CD14-positive monocyte (primary cell): ENCODE results near the gene SSR4. TPM values are rescaled to one million over a fixed set of nuclear protein-coding genes. Genes with fewer than 3 reads are reported as not detected.

Experiments
- DNase-seq, 3 donors: peaks; one replicate each; pipeline ENCODE4 v3.0.0-alpha.2; 2011 to 2022
- H2AFZ ChIP-seq: 2 replicates; pipeline ENCODE4 v1.6.0; 2012; ENCODE audit warnings: mild to moderate bottlenecking, low read depth, low read length, inconsistent platforms; ENCODE audit not compliant: insufficient read depth, poor library complexity, severe bottlenecking
- H3K27ac ChIP-seq, 2 donors: 1 replicate in 1 of 2; 2 replicates in 1 of 2; pipeline ENCODE4 v1.5.1; 2012 to 2013; ENCODE audit warnings: low read length in 2 of 2, control low read depth in 1 of 2, inconsistent platforms in 1 of 2, low read depth in 1 of 2, mild to moderate bottlenecking in 1 of 2
- H3K27me3 ChIP-seq, 2 donors: one replicate each; pipeline versions ENCODE4 v1.6.0 to v1.6.1; 2011 to 2013; ENCODE audit warnings: low read length in 2 of 2; ENCODE audit not compliant: control insufficient read depth in 2 of 2, insufficient read depth in 2 of 2
- H3K36me3 ChIP-seq, 2 donors: replicated peaks in 1 of 2; 1 replicate in 1 of 2; 2 replicates in 1 of 2; pipeline versions ENCODE4 v1.5.1 to v1.6.1; 2012 to 2013; ENCODE audit warnings: low read length in 2 of 2, control low read depth in 1 of 2, inconsistent platforms in 1 of 2, mild to moderate bottlenecking in 1 of 2; ENCODE audit not compliant: insufficient read depth in 2 of 2, control insufficient read depth in 1 of 2
- H3K4me1 ChIP-seq, 2 donors: 1 replicate in 1 of 2; 2 replicates in 1 of 2; pipeline versions ENCODE4 v1.5.1 to v1.6.1; 2012 to 2013; ENCODE audit warnings: low read length in 2 of 2, control low read depth in 1 of 2, inconsistent platforms in 1 of 2, mild to moderate bottlenecking in 1 of 2, moderate library complexity in 1 of 2; ENCODE audit not compliant: insufficient read depth in 2 of 2, control insufficient read depth in 1 of 2
- H3K4me2 ChIP-seq: replicated peaks from 2 replicates; pipeline ENCODE3; 2012; ENCODE audit warnings: low read length, moderate library complexity, mild to moderate bottlenecking; ENCODE audit not compliant: poor library complexity, severe bottlenecking; ENCODE audit errors: extremely low read depth
- H3K4me3 ChIP-seq, 3 experiments: fragments of 200-600 bp in 1 of 3; sonication (generic) in 1 of 3; replicated peaks in 1 of 3; 1 replicate in 2 of 3; 2 replicates in 1 of 3; pipeline ENCODE4 v1.5.1; 2011 to 2013; ENCODE audit warnings: low read length in 3 of 3, mild to moderate bottlenecking in 3 of 3, control low read depth in 2 of 3, low read depth in 2 of 3, inconsistent platforms in 1 of 3, moderate library complexity in 1 of 3
- H3K79me2 ChIP-seq: 2 replicates; pipeline ENCODE4 v1.6.0; 2012; ENCODE audit warnings: mild to moderate bottlenecking, control low read depth, inconsistent platforms, low read length, moderate library complexity; ENCODE audit not compliant: insufficient read depth
- H3K9ac ChIP-seq: 2 replicates; pipeline ENCODE4 v1.6.0; 2017; ENCODE audit warnings: low read length, mild to moderate bottlenecking; ENCODE audit not compliant: insufficient read depth, poor library complexity, severe bottlenecking
- H3K9me3 ChIP-seq, 2 donors: replicated peaks in 1 of 2; 1 replicate in 1 of 2; 2 replicates in 1 of 2; pipeline versions ENCODE4 v1.5.1 to v1.6.1; 2012 to 2013; ENCODE audit warnings: low read length in 2 of 2, control low read depth in 1 of 2; ENCODE audit not compliant: control insufficient read depth in 1 of 2, insufficient read depth in 1 of 2
- H4K20me1 ChIP-seq: 2 replicates; pipeline ENCODE4 v1.6.0; 2012; ENCODE audit warnings: mild to moderate bottlenecking, low read length, control low read depth, moderate library complexity; ENCODE audit not compliant: insufficient read depth
- H3K27ac Mint-ChIP-seq, 7 donors: one replicate each; pipeline ENCODE4 v1.8.0; 2020; ENCODE audit warnings: mild to moderate bottlenecking in 7 of 7, mixed read lengths in 7 of 7, moderate library complexity in 6 of 7, inconsistent platforms in 2 of 7
- H3K27me3 Mint-ChIP-seq, 3 donors: one replicate each; pipeline ENCODE4 v1.8.0; 2021 to 2022; ENCODE audit warnings: low read depth in 3 of 3, mild to moderate bottlenecking in 3 of 3, mixed read lengths in 3 of 3, moderate library complexity in 3 of 3, inconsistent platforms in 1 of 3
- H3K36me3 Mint-ChIP-seq, 2 donors: one replicate each; pipeline ENCODE4 v1.8.0; 2020; ENCODE audit warnings: mixed read lengths in 2 of 2, inconsistent platforms in 1 of 2, mild to moderate bottlenecking in 1 of 2
- H3K4me1 Mint-ChIP-seq: one replicate; pipeline ENCODE4 v1.8.0; 2020; ENCODE audit warnings: mild to moderate bottlenecking, mixed read lengths
- H3K4me3 Mint-ChIP-seq, 2 donors: one replicate each; pipeline ENCODE4 v1.8.0; 2020; ENCODE audit warnings: mild to moderate bottlenecking in 2 of 2, mixed read lengths in 2 of 2, moderate library complexity in 1 of 2
- H3K9me3 Mint-ChIP-seq, 7 donors: one replicate each; pipeline ENCODE4 v1.8.0; 2020 to 2022; ENCODE audit warnings: mixed read lengths in 7 of 7, mild to moderate bottlenecking in 6 of 7, moderate library complexity in 6 of 7, inconsistent platforms in 2 of 7
- CTCF ChIP-seq: fragments of 200-600 bp; IDR thresholded peaks from one replicate; pipeline ENCODE4 v1.8.0; 2022; ENCODE audit warnings: antibody characterized with exemption, mild to moderate bottlenecking
- WGBS: methylation state at CpG from one replicate; pipeline ENCODE4 v1.1.5; 2013; ENCODE audit warnings: missing lambda C conversion rate; ENCODE audit not compliant: insufficient coverage; 5-methylcytosine and 5-hydroxymethylcytosine counted together
- intact Hi-C, 2 donors: fragments of 100-400 bp; cut with micrococcal nuclease; formaldehyde crosslinking; loops; one replicate each; pipeline versions ENCODE4 v1.15.0 to v1.15.1; 2023
- polyA plus RNA-seq, 3 donors: library from polyadenylated mRNA; depleted of rRNA in 1 of 3; unstranded in 2 of 3; stranded (reverse) in 1 of 3; fragments of 300-500 nt in 2 of 3; fragments of >200 nt in 1 of 3; fragmentation: Illumina TruSeq in 2 of 3; gene quantifications; 1 replicate in 2 of 3; 2 replicates in 1 of 3; pipeline ENCODE4 v1.2.3, GENCODE V29; 2012 to 2021

The SSR4 gene
- polyA plus RNA-seq, 3 donors = 201 to 419 (median 362) TPM

- no peaks in the 10 kb centered on the region for H3K79me2 ChIP-seq
- intact Hi-C loops = loop anchor here (5.0 to 10.0 kb wide), 3 partner anchors 160 to 190 kb away; partner anchors contain the start of gene ARHGAP4 (in 1 of the 2)
- no peak overlapping the region for H3K4me2 ChIP-seq
- Mint-ChIP-seq H3K9me3 (peaks cover 0 to 3% (median 0%) of the 10 kb centered on the region in 7 donors), H3K27me3 (peaks cover 1 to 23% (median 16%) of the 10 kb centered on the region in 3 donors), H3K4me1 (peaks cover 14% of the 10 kb centered on the region), H3K36me3 (no peaks in the 10 kb centered on the region), H3K4me3 (no peak overlapping the region), H3K27ac (no peak overlapping the region)
- no peak overlapping the region for H2AFZ ChIP-seq
- no peak overlapping the region for H3K4me3 ChIP-seq
- no peaks in the 10 kb centered on the region for H3K36me3 ChIP-seq
- H3K9ac ChIP-seq = no peak overlapping the region
- H3K27ac ChIP-seq = no peak overlapping the region
- peaks cover 0 to 5% of the 10 kb centered on the region in 2 donors for H3K4me1 ChIP-seq
- H4K20me1 ChIP-seq = no peaks in the 10 kb centered on the region
- WGBS = no CpG with 5 or more reads among the region's 7 CpGs
- TF ChIP-seq CTCF = no peak
- no peaks in the 10 kb centered on the region for H3K9me3 ChIP-seq
- no peak for DNase-seq
- no peaks in the 10 kb centered on the region for H3K27me3 ChIP-seq
These were observed 29.7 kb upstream of the SSR4 start for GRCh38 chrX:153764786-153765137.

GRCh38 chrX:153765138-153766079, 29.1 kb upstream of the SSR4 start:
- Histone ChIP-seq H3K9me3 (no peaks in the 10 kb centered on the region), H3K4me3 (no peak overlapping the region), H3K36me3 (no peaks in the 10 kb centered on the region), H3K4me2 (no peak overlapping the region), H3K27ac (no peak overlapping the region), H2AFZ (peak overlapping the region; percentile 13), H3K27me3 (no peaks in the 10 kb centered on the region), H3K79me2 (no peaks in the 10 kb centered on the region), H3K9ac (no peak overlapping the region), H3K4me1 (peaks cover 0 to 5% of the 10 kb centered on the region in 2 donors), H4K20me1 (no peaks in the 10 kb centered on the region)
- peaks cover 14% of the 10 kb centered on the region for H3K4me1 Mint-ChIP-seq
- H3K27ac Mint-ChIP-seq = no peak overlapping the region
- no peaks in the 10 kb centered on the region for H3K36me3 Mint-ChIP-seq
- H3K4me3 Mint-ChIP-seq = no peak overlapping the region
- no peak for TF ChIP-seq CTCF
- intact Hi-C loops = loop anchor here in 1 of 2 donors (10.0 kb wide), 2 partner anchors 159 to 189 kb away; partner anchors contain the start of gene ARHGAP4
- DNase-seq = no peak
- whole genome bisulfite sequencing = 69% methylated on average over 16 of the region's 27 CpGs
- H3K9me3 Mint-ChIP-seq = peaks cover 0 to 3% (median 0%) of the 10 kb centered on the region in 7 donors
- peaks cover 1 to 23% (median 16%) of the 10 kb centered on the region in 3 donors for H3K27me3 Mint-ChIP-seq
